NCI-H2196 treated with DMSO at 0.1 percent for 48 hours (cell line): ENCODE results near the gene LHB.
A peak's percentile ranks its signal among the peaks of the same experiment; 100 is the strongest.
"Not testable (repeated sequence)": the region's sequence is repeated elsewhere in the genome, so short reads cannot be mapped to it uniquely, and the experiment has no call there.

Experiments
- DNase-seq: peaks from one replicate; lab custom pipeline; 2025; ENCODE audit not compliant: unreplicated experiment; lab: John Stamatoyannopoulos, UW

Gene LHB

DNA sequence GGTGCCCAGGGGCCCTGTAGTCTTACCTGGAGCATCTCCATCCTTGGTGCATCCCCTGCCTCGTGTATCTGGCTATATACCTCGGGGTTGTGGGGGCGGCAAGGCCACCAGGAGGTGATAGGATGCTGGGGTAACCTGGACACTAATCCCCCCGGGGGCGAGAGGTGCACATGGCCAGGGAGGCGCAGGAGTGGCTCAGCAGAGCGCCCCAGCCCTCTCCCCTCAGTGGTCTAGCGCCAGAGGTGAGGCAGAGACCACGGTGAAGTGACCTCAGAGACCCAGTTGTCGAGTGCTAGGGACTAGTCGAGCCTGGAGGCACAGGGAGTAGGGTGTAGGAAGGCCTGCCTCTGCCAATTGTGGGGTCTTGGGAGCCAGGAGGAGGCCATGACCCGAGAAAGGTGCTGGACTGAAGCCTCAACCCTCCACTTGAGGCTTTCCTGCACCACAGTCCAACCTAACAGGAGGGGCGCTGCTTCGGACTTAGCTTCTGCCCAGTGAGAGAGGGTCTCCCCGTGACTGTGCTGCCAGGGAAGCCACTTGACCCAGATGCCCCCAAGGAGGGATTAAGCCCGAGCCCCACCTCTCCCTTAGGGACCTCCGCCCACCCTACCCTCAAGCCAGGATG is at the start of gene LHB:
Gene LHB, minus strand, starts transcription at position 51 of the 625 bp plus-strand sequence. Its CDS starts 10 bp downstream, at position 41.
- no peak for DNase-seq

DNA sequence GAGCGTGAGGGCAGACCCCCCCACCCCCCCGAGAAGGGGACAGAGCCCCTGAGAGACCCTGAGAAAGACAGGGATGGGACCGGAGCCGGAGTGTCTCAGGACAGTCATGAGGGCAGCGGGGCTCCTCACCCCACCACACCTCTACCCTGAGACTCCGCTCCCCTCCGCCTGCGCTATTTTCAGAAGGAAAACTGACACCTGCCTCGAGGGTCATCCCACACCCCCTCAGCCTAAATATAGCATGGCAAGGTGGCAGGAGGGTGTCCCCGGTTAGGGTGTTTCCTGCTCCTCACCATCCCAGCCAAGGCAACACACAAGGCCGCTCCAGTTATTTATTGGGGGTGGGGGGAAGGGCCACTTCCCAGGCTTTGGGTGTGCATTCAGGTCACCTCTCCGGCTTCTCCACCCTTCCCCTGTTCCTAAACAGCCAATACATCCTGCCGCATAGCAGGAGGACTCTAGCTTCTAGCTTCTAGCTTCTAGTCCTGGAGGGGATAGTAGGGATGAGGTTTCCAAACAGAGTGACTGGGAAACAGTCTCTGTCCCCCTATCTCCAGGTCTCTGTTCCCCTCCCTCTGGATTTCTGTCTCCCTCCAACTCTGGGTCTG is 49.1 kb upstream of the LHB start:
- no peak for DNase-seq

DNA sequence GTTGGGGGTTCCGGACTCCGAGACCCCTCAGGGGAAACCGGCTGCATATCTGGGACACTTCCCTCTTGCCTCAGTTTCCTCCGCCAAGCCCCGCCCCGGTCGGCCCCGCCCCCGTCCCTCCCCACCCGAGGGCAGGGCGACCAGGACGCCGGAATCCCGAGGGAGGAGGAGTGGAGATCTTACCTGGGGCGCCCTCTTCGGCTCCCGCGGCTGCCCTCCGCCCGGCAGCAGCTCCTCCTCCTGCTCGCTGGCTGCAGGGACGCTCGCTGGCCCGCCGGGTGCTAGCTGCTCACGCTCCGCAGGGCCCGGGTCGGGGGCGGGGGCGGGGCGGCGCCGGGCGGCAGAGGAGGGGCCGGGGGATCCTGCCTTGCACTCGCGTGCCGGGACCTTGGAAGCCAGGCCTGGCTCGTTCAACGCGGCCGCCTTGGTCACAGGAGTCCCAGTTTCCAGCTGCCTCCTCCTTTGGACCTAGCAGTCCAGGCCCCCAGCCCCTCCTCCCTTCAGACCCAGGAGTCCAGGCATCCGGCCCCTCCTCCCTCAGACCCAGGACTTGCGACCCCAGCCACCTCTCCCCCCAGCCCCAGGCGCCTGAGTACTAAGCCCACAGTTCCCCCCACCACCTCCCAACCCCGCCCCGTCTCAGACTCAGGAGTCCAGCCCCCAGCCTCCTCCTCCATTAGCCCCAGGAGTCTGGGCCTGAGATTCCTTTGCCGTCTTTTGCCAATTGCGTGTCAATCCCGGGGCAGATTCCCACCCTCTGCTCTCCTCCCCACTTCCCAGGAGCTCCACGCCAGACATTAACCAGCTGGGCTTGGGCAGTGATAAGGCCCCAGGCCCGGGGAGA is 48.1 kb upstream of the LHB start, which contains the start of gene NTF4:
Gene NTF4, minus strand, starts transcription at position 51 of the 844 bp plus-strand sequence. CDS start 2,821 bp downstream, outside the sequence.
- DNase-seq, result peak; percentile 34

DNA sequence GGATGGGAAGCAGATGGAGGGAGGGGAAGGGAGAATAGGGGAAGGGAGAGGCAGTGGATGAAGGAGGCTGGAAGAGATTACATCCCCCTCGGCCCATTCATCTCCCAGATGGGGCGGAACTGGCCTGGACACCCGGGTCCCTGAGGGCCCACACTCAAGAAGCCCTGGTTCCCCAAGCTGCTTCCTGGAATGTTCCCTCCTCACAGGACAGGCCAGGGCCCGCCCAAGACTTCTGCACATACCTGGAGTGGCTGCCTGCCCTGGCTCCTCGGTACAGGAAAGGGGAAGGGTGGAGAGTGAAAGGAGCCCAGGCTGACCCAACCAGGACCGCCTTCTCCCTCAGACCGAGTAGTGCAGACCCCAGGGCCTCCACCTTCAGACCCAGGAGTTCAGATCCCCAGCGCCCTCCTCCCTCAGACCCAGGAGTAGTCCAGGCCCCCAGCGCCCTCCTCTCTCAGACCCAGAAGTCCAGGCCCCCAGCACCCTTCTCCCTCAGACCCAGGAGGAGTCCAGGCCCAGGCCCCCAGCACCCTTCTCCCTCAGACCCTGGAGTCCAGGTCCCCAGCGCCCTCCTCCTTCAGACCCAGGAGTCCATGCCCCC is 47.2 kb upstream of the LHB start:
- no peak for DNase-seq

DNA sequence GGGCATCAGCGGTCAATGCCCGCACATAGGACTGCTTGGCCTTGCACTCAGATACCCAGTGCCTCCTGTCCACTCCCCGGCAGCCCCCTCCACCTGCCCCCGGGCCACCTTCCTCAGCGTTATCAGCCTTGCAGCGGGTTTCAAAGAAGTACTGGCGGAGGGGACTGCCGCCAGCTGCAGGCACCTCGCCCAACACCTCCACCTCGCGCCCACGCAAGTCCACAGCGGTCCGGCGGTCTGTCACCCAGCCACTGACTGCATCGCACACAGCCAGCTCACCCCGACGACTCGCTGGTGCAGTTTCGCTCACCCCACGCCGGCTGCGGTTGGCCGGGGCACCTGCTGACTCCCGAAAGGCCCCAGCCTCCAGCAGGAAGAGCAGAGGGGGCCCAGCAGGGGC is 44.6 kb upstream of the LHB start:
- no peak for DNase-seq

DNA sequence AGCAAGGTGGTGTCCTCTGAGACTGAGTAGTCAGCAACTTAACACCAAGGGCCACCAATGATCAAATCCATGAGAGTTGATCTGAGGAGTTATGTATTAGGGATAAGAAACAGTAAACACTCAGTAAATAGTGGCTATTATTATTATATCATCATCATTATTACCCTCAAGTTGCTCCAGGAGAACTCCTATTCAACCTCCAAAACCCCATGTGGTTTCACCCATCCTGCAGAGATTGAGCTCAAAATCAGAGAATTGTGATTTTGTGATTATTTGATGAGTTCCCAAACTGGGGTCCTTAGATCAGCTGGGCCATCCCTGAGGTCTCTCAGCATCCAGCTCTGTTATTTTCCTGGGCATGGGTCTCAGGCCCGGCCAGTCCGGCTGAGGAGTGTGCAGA is 44.1 kb upstream of the LHB start:
- DNase-seq, result no peak

DNA sequence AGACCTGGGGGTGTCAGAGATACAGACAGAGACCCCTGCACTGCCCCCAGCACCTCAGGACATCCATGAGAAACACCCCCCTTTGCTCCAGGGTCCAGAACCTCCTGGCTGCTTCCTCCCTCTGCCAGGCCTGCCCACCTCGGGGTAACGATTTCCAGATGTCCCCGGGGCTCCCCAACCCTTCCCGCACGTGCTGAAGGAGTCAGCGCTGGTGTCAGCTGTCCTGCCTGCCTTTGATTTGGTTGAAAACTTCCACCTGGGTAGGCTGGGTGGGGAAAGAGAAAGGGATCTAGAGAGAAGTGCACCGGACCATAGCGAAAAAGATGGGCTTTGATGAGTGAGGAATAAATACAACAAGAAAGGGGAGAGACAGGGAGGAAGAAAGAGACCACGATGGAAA is 42.2 kb upstream of the LHB start:
- DNase-seq, result no peak

DNA sequence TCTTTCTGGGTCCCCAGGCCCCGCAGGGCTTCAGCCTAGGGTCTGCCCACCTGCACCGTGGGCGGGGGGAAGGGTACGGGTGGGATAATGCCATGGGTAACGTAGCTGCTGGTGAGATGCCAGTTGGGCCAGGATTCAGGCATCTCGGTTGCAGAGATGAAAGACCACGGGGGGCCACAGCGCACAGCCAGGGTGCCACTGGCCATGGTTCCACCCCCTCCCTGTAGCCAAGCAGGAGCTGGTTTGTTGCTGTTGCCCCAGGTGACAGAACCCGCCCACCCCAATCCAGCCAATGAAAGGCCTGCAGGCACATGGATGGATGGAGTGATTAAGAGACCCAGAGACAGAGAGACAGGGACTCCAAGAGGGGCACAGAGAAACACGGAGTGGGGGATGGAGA is 41.7 kb upstream of the LHB start:
- no peak for DNase-seq

DNA sequence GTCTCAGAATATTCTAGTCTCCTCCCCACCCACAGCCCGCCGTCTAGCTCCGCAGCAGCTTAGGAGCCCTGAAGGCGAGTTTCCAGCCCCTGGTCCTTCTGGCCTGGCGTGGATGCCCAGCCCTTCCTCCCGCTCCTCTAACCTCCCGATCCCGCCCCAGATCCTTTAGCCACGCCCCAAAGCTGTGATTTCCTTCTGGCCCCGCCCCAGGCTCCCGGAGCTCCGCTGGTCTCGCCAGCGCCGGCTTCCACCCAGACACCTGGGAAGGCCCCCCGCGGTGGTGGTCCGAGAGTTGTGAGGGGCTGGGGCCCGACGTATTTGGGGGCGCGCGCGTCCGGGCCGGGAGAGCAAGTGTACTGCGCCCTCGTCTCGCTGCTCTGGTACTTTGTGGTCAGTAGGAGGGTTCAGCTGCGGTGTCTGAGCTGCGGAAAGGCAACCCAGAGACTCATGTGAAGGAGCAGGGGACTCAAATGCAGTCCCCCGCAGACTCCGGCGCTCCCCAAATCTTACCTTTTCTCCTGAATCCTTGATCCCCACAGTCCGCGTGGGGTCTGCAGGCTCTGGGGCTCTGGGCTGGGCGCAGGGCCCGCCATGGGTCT is 40.8 kb upstream of the LHB start, which contains the start of gene CGB7:
Gene CGB7, minus strand, starts transcription at position 114 of the 599 bp plus-strand sequence. CDS start 2,374 bp downstream, outside the sequence.
- DNase-seq, result peak; percentile 31

DNA sequence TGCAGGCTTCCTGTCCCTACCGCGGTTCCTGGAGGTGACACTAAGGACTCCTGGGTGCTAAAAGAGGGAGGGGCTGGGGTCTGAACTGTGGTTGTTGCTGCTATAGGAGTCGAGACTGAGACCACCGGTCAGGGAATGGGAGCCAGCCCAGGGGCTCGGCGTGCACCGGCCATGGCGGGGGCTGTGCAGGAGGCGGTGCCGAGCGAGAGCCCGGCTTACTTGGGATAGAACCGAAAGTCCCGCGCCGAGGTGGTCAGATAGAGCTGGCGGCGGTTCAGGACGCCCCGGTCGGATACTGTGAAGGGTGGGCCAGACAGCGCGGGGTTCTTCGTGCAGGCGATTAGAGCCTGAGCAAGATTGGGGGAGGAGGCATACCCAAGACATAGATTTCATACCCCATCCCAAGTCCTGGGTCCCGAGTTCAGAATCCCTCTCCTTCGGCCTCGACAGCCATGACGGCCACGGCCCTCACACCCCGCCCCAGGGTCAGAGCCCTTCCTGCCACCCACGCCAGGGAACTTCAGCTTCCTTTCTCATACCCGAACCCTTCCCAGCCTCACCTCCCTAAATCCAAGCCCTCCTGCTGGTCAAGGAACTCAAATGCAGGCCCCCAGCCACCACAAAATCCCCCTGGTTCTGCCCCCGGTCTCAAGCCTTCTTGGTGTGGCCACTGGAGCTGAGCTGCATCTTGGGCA is 40.2 kb upstream of the LHB start:
- not testable (repeated sequence) for DNase-seq

DNA sequence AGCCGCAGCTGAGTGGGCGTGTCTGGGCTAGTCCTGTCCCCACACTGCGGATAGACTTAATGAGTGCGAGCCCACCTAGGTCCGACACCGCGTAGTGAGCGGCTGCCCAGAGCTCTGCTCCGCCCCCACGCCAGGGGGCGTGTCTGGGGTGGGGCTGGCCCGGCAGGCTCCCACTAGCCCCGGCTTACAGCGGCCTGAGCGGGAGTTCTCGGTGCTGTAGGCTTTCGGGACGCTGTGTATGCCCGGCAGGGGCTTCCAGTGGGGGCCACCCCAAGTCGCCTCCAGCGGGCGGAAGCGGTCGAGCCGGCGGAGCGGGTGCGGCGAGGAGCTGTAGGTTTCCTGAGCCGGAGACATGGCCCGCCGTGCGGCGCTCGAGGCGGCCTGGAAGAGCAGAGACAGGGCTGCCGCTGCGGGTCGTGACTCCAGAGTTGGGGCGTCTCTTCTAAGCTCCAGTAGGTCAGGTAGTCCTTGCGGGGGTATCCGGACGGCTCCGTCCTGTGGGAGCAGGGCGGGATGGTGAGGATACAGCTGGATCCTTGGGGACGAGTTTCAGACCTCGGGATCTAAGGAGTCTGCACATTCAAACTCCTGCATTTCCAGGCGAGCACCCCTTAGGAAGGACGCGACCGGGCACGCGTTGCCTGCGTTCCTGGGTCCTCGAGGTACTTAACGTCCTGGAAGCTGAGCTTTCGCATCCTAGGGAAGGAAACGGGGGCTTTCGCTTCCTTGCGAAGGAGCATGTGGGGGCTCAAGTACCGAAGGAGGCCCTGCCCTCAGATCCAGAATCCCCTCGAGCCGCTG is 39.4 kb upstream of the LHB start:
- no peak for DNase-seq

DNA sequence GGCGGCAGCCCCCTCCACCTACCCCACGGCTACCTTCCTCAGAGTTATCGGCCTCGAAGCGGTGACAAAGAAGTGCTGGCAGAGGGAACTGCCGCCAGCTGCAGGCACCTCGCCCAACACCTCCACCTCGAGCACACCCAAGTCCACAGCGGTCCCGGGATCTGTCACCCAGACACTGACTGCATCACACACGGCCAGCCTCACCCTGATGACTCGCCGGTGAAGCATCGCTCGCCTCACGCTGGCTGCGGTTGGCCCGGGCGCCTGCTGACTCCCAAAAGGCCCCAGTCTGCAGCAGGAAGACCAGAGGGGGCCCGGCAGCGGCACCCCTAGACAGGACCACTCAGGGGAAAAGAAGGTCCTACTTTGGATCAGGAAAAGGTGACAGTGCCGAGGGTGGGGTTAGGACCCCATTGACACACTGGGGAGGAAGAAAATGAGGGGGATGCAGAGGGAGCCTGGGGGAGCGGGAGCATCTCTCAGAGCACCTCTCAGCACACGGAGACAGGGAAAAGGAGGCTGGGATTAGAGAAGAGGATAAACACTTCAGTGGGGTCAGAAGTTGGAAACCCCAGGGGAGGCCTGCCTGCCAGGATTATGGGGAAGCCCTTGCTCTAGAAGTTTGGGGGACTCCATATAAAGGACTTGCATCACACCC is 33.6 kb upstream of the LHB start:
- not testable (repeated sequence) for DNase-seq

DNA sequence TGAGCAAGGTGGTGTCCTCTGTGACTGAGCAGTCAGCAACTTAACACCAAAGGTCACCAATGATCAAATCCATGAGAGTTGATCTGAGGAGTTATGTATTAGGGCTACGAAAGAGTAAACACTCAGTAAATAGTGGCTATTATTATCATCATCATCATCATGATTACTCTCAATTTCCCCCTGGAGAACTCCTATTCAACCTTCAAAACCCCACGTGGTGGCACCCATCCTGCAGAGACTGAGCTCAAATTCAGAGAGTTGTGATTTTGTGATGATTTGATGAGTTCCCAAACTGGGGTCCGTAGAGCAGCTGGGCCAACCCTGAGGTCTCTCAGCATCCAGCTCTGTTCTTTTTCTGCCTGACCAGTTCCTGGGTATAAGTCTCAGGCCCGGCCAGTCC is 32.9 kb upstream of the LHB start:
- DNase-seq, result not testable (repeated sequence)

DNA sequence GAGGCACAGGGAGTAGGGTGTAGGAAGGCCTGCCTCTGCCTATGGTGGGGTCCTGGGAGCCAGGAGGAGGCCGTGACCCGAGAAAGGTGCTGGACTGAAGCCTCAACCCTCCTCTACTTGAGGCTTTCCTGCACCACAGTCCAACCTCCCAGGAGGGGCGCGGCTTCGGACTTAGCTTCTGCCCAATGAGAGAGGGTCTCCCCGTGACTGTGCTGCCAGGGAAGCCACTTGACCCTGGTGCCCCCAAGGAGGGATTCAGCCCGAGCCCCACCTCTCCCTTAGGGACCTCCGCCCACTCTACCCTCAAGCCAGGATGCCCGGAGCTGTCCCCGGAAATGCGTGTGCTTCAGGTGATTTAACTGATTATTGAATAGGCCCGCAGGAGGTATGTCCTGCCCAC is 32.1 kb upstream of the LHB start, which contains the start of gene CGB8:
Gene CGB8, minus strand, starts transcription at position 101 of the 400 bp plus-strand sequence. CDS start 372 bp downstream, outside the sequence.
- DNase-seq, result not testable (repeated sequence)

DNA sequence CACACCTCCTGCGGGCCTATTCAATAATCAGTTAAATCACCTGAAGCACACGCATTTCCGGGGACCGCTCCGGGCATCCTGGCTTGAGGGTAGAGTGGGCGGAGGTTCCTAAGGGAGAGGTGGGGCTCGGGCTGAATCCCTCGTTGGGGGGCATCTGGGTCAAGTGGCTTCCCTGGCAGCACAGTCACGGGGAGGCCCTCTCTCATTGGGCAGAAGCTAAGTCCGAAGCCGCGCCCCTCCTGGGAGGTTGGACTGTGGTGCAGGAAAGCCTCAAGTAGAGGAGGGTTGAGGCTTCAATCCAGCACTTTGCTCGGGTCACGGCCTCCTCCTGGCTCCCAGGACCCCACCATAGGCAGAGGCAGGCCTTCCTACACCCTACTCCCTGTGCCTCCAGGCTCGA is 26.7 kb upstream of the LHB start, which contains the start of gene CGB5:
Gene CGB5, plus strand, starts transcription at position 301 of the 400 bp plus-strand sequence. CDS start 362 bp downstream, outside the sequence.
- DNase-seq, result not testable (repeated sequence)

DNA sequence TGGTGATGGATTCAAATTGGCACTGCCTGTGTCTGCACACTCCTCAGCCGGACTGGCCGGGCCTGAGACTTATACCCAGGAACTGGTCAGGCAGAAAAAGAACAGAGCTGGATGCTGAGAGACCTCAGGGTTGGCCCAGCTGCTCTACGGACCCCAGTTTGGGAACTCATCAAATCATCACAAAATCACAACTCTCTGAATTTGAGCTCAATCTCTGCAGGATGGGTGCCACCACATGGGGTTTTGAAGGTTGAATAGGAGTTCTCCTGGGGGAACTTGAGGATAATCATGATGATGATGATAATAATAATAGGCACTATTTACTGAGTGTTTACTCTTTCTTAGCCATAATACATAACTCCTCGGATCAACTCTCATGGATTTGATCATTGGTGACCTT is 25.8 kb upstream of the LHB start:
- not testable (repeated sequence) for DNase-seq

DNA sequence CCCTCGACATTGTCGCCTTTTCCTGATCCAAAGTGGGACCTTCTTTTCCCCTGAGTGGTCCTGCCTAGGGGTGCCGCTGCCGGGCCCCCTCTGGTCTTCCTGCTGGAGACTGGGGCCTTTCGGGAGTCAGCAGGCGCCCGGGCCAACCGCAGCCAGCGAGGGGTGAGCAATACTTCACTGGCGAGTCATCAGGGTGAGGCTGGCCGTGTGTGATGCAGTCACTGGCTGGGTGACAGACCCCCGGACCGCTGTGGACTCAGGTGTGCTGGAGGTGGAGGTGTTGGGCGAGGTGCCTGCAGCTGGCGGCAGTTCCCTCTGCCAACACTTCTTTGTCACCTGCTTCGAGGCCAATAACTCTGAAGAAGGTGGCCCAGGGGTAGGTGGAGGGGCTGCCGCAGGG is 25.3 kb upstream of the LHB start:
- DNase-seq, result no peak

DNA sequence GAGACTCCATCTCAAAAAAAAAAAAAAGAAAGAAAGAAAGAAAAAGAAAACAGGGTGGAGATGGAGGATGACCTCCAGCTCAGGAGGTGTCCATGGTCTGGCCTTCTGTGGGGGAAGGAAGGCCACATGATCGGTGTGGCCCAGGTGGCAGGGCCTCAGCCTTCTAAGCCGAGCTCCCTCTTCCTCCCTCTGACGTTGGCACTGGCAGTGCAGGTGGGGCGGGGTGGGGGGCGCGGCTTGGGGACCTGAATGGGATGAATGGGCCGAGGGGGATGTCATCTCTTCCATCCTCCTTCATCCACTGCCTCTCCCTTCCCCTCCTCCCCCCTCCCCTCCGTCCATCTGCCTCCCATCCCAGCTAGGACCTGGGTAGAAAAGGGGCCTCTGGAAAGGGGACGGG is 22.8 kb upstream of the LHB start:
- not testable (repeated sequence) for DNase-seq
